ENCODE data around the gene SPINK6.

The SPINK6 gene

DNA sequence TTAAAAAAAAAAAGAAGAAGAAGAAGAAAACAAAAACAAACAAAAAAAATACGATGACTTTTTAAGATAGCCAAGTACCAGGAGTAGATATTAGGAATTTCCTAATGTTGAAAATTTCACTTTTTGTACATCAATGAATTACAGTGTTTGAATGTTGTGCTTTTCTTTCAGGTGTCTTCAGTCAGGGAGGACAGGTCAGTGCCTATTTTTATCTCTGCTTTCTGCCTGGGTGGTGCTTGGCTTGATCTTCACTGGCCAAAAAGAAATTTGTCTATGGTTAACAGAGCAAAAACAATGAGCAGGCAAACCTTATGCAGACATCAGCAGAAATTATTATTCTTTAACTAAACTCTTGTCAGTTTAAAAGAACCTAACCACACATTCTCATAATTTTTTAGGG is 3.0 kb downstream of the SPINK6 start:
- no peaks in the 10 kb centered on the region for H3K27me3 ChIP-seq (replicated peaks; ENCODE audit: control insufficient read depth, insufficient read depth, low read length)
- TF ChIP-seq, protein P1, sequence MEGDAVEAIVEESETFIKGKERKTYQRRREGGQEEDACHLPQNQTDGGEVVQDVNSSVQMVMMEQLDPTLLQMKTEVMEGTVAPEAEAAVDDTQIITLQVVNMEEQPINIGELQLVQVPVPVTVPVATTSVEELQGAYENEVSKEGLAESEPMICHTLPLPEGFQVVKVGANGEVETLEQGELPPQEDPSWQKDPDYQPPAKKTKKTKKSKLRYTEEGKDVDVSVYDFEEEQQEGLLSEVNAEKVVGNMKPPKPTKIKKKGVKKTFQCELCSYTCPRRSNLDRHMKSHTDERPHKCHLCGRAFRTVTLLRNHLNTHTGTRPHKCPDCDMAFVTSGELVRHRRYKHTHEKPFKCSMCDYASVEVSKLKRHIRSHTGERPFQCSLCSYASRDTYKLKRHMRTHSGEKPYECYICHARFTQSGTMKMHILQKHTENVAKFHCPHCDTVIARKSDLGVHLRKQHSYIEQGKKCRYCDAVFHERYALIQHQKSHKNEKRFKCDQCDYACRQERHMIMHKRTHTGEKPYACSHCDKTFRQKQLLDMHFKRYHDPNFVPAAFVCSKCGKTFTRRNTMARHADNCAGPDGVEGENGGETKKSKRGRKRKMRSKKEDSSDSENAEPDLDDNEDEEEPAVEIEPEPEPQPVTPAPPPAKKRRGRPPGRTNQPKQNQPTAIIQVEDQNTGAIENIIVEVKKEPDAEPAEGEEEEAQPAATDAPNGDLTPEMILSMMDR (IDR thresholded peaks at IDR 0.05; ENCODE audit: insufficient read depth, low read length, poor library complexity, severe bottlenecking): no peak
- H3K4me3 ChIP-seq (replicated peaks; ENCODE audit: low read depth, low read length): no peak overlapping the region
- no peak for DNase-seq (ENCODE audit: extremely low read depth, insufficient read length)
- no peaks in the 10 kb centered on the region for H3K36me3 ChIP-seq (ENCODE audit: control insufficient read depth, insufficient read depth, low read length)

DNA sequence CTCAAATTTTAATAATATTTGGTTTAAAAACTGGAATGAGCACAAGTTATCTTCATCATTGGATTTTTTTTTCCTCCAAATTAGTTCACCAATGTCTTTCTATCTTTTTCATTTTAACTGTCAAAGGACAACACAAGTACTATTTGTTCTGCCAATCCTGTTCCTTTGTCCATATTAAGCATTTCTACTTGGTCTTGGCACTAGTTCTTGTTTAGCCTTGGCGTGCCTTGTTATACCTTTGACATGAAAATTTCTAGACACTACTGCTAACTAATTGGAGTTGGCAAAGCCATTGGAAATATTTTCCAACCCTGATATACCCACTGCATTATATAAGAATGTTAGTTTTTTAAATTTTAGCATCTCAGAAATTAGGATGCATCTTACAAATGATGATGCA is 3.8 kb downstream of the SPINK6 start:
- Histone ChIP-seq H3K36me3 (ENCODE audit: control insufficient read depth, insufficient read depth, low read length) (no peaks in the 10 kb centered on the region), H3K4me3 (replicated peaks; ENCODE audit: low read depth, low read length) (no peak overlapping the region), H3K27me3 (replicated peaks; ENCODE audit: control insufficient read depth, insufficient read depth, low read length) (no peaks in the 10 kb centered on the region)
- TF ChIP-seq, protein P1 (IDR thresholded peaks at IDR 0.05; ENCODE audit: insufficient read depth, low read length, poor library complexity, severe bottlenecking): no peak
- DNase-seq (ENCODE audit: extremely low read depth, insufficient read length): no peak

DNA sequence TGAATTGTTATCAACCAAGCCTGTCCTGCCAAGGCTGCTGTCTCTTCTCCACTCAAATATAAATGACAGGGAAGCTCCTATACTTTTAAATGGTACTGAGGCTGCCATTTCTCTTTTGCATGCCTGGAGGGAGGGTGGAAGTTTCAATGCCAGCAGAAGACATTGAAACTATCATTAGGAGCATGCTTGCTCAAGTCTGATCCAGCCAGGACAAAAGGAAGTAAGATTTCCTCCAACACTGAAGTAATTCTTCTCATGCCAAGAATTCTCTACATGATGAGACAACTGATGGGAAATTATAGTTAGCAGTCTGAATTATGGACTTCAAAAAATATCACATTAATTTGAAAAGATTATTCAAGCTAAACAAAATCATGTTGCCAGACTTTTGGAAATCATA is 5.4 kb downstream of the SPINK6 start:
- no peaks in the 10 kb centered on the region for H3K36me3 ChIP-seq (ENCODE audit: control insufficient read depth, insufficient read depth, low read length)
- TF ChIP-seq, protein P1 (IDR thresholded peaks at IDR 0.05; ENCODE audit: insufficient read depth, low read length, poor library complexity, severe bottlenecking): no peak
- H3K27me3 ChIP-seq (replicated peaks; ENCODE audit: control insufficient read depth, insufficient read depth, low read length): no peaks in the 10 kb centered on the region
- H3K4me3 ChIP-seq (replicated peaks; ENCODE audit: low read depth, low read length): no peak overlapping the region
- DNase-seq (ENCODE audit: extremely low read depth, insufficient read length): no peak

DNA sequence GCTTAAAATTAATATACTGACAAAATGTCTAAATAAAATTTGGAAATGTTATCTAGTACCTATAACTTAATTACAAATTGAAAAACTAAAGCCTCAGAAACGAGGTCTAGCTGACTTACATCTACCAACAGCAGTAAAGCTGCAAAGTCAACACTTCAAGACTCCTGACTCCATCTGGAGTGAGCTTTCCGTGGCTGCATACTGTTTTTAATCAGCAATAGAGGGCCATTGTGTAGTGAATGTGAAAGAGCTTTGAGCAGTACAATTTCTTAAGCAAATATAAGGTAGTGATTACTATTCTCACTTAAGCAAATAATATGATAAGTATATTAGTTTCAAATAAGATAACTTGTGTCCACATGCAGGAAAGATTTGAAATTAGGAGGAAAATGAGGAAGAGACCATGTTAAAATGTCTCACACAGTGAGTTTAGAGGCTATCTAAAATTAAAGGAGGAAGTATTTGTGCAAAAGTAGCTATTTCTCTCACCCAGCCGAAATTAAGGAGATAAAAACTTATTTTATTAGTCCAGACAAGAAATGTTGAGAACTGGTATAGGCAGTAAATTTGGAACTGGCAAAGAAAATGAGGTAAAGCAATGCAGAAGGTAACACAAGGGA is 6.4 kb downstream of the SPINK6 start:
- TF ChIP-seq, protein P1 (IDR thresholded peaks at IDR 0.05; ENCODE audit: insufficient read depth, low read length, poor library complexity, severe bottlenecking): no peak
- no peak for DNase-seq (ENCODE audit: extremely low read depth, insufficient read length)
- Histone ChIP-seq H3K4me3 (replicated peaks; ENCODE audit: low read depth, low read length) (no peak overlapping the region), H3K27me3 (replicated peaks; ENCODE audit: control insufficient read depth, insufficient read depth, low read length) (no peaks in the 10 kb centered on the region), H3K36me3 (ENCODE audit: control insufficient read depth, insufficient read depth, low read length) (no peaks in the 10 kb centered on the region)

DNA sequence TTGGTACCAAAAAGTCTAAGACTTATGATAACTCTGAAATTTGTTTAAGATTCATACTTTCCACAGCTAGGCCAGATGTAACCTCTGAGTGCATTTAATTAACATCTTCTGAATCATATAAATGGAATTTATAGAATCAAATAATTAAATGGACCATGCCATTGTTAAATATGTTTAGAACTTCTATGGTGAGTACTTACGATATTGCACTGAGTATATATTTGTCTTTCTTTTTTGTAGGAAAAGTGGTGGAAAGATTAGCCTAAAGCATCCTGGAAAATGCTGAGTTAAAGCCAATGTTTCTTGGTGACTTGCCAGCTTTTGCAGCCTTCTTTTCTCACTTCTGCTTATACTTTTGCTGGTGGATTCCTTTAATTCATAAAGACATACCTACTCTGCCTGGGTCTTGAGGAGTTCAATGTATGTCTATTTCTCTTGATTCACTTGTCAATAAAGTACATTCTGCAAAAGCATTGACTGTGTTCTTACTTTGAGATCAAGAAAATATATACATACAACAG is 11.9 kb downstream of the SPINK6 start:
- Histone ChIP-seq H3K36me3 (ENCODE audit: control insufficient read depth, insufficient read depth, low read length) (no peaks in the 10 kb centered on the region), H3K4me3 (replicated peaks; ENCODE audit: low read depth, low read length) (no peak overlapping the region), H3K27me3 (replicated peaks; ENCODE audit: control insufficient read depth, insufficient read depth, low read length) (no peaks in the 10 kb centered on the region)
- no peak for DNase-seq (ENCODE audit: extremely low read depth, insufficient read length)
- TF ChIP-seq, protein P1 (IDR thresholded peaks at IDR 0.05; ENCODE audit: insufficient read depth, low read length, poor library complexity, severe bottlenecking): no peak

DNA sequence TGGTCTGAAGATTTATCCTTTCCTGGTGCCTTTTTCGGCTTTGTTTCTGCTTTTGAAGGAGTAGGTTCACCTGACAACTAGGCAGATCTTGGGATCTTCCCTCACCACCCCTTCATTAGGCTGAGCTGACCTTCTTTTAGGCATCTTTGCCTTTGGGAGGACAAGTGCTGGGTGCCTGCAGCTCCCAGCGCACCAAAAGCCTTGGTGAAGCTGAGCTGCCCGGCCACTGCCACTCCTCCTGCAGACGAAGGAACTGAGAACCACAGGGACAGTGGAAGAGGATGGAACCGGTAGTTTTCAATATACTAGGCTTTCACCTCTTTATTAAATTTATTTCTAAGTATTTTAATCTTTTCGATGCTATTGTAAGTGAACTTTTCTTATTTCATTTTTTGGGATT is 18.7 kb downstream of the SPINK6 start:
- no peak for DNase-seq (ENCODE audit: extremely low read depth, insufficient read length)
- TF ChIP-seq, protein P1 (IDR thresholded peaks at IDR 0.05; ENCODE audit: insufficient read depth, low read length, poor library complexity, severe bottlenecking): no peak
- no peak overlapping the region for H3K4me3 ChIP-seq (replicated peaks; ENCODE audit: low read depth, low read length)
- no peaks in the 10 kb centered on the region for H3K27me3 ChIP-seq (replicated peaks; ENCODE audit: control insufficient read depth, insufficient read depth, low read length)
- no peaks in the 10 kb centered on the region for H3K36me3 ChIP-seq (ENCODE audit: control insufficient read depth, insufficient read depth, low read length)

Measured in GM06990 (cell line).